CD14-positive monocyte (primary cell): ENCODE measurements around the gene ZXDC. TPM values are rescaled to one million over a fixed set of nuclear protein-coding genes. Genes with fewer than 3 reads are reported as not detected.

Experiments
- DNase-seq, 3 donors: peaks; one replicate each; pipeline ENCODE4 v3.0.0-alpha.2; 2011 to 2022
- H2AFZ ChIP-seq: 2 replicates; pipeline ENCODE4 v1.6.0; 2012; ENCODE audit warnings: mild to moderate bottlenecking, low read depth, low read length, inconsistent platforms; ENCODE audit not compliant: insufficient read depth, poor library complexity, severe bottlenecking
- H3K27ac ChIP-seq, 2 donors: 1 replicate in 1 of 2; 2 replicates in 1 of 2; pipeline ENCODE4 v1.5.1; 2012 to 2013; ENCODE audit warnings: low read length in 2 of 2, control low read depth in 1 of 2, inconsistent platforms in 1 of 2, low read depth in 1 of 2, mild to moderate bottlenecking in 1 of 2
- H3K27me3 ChIP-seq, 2 donors: one replicate each; pipeline versions ENCODE4 v1.6.0 to v1.6.1; 2011 to 2013; ENCODE audit warnings: low read length in 2 of 2; ENCODE audit not compliant: control insufficient read depth in 2 of 2, insufficient read depth in 2 of 2
- H3K36me3 ChIP-seq, 2 donors: replicated peaks in 1 of 2; 1 replicate in 1 of 2; 2 replicates in 1 of 2; pipeline versions ENCODE4 v1.5.1 to v1.6.1; 2012 to 2013; ENCODE audit warnings: low read length in 2 of 2, control low read depth in 1 of 2, inconsistent platforms in 1 of 2, mild to moderate bottlenecking in 1 of 2; ENCODE audit not compliant: insufficient read depth in 2 of 2, control insufficient read depth in 1 of 2
- H3K4me1 ChIP-seq, 2 donors: 1 replicate in 1 of 2; 2 replicates in 1 of 2; pipeline versions ENCODE4 v1.5.1 to v1.6.1; 2012 to 2013; ENCODE audit warnings: low read length in 2 of 2, control low read depth in 1 of 2, inconsistent platforms in 1 of 2, mild to moderate bottlenecking in 1 of 2, moderate library complexity in 1 of 2; ENCODE audit not compliant: insufficient read depth in 2 of 2, control insufficient read depth in 1 of 2
- H3K4me2 ChIP-seq: replicated peaks from 2 replicates; pipeline ENCODE3; 2012; ENCODE audit warnings: low read length, moderate library complexity, mild to moderate bottlenecking; ENCODE audit not compliant: poor library complexity, severe bottlenecking; ENCODE audit errors: extremely low read depth
- H3K4me3 ChIP-seq, 3 experiments: fragments of 200-600 bp in 1 of 3; sonication (generic) in 1 of 3; replicated peaks in 1 of 3; 1 replicate in 2 of 3; 2 replicates in 1 of 3; pipeline ENCODE4 v1.5.1; 2011 to 2013; ENCODE audit warnings: low read length in 3 of 3, mild to moderate bottlenecking in 3 of 3, control low read depth in 2 of 3, low read depth in 2 of 3, inconsistent platforms in 1 of 3, moderate library complexity in 1 of 3
- H3K79me2 ChIP-seq: 2 replicates; pipeline ENCODE4 v1.6.0; 2012; ENCODE audit warnings: mild to moderate bottlenecking, control low read depth, inconsistent platforms, low read length, moderate library complexity; ENCODE audit not compliant: insufficient read depth
- H3K9ac ChIP-seq: 2 replicates; pipeline ENCODE4 v1.6.0; 2017; ENCODE audit warnings: low read length, mild to moderate bottlenecking; ENCODE audit not compliant: insufficient read depth, poor library complexity, severe bottlenecking
- H3K9me3 ChIP-seq, 2 donors: replicated peaks in 1 of 2; 1 replicate in 1 of 2; 2 replicates in 1 of 2; pipeline versions ENCODE4 v1.5.1 to v1.6.1; 2012 to 2013; ENCODE audit warnings: low read length in 2 of 2, control low read depth in 1 of 2; ENCODE audit not compliant: control insufficient read depth in 1 of 2, insufficient read depth in 1 of 2
- H4K20me1 ChIP-seq: 2 replicates; pipeline ENCODE4 v1.6.0; 2012; ENCODE audit warnings: mild to moderate bottlenecking, low read length, control low read depth, moderate library complexity; ENCODE audit not compliant: insufficient read depth
- H3K27ac Mint-ChIP-seq, 7 donors: one replicate each; pipeline ENCODE4 v1.8.0; 2020; ENCODE audit warnings: mild to moderate bottlenecking in 7 of 7, mixed read lengths in 7 of 7, moderate library complexity in 6 of 7, inconsistent platforms in 2 of 7
- H3K27me3 Mint-ChIP-seq, 3 donors: one replicate each; pipeline ENCODE4 v1.8.0; 2021 to 2022; ENCODE audit warnings: low read depth in 3 of 3, mild to moderate bottlenecking in 3 of 3, mixed read lengths in 3 of 3, moderate library complexity in 3 of 3, inconsistent platforms in 1 of 3
- H3K36me3 Mint-ChIP-seq, 2 donors: one replicate each; pipeline ENCODE4 v1.8.0; 2020; ENCODE audit warnings: mixed read lengths in 2 of 2, inconsistent platforms in 1 of 2, mild to moderate bottlenecking in 1 of 2
- H3K4me1 Mint-ChIP-seq: one replicate; pipeline ENCODE4 v1.8.0; 2020; ENCODE audit warnings: mild to moderate bottlenecking, mixed read lengths
- H3K4me3 Mint-ChIP-seq, 2 donors: one replicate each; pipeline ENCODE4 v1.8.0; 2020; ENCODE audit warnings: mild to moderate bottlenecking in 2 of 2, mixed read lengths in 2 of 2, moderate library complexity in 1 of 2
- H3K9me3 Mint-ChIP-seq, 7 donors: one replicate each; pipeline ENCODE4 v1.8.0; 2020 to 2022; ENCODE audit warnings: mixed read lengths in 7 of 7, mild to moderate bottlenecking in 6 of 7, moderate library complexity in 6 of 7, inconsistent platforms in 2 of 7
- WGBS: methylation state at CpG from one replicate; pipeline ENCODE4 v1.1.5; 2013; ENCODE audit warnings: missing lambda C conversion rate; ENCODE audit not compliant: insufficient coverage; 5-methylcytosine and 5-hydroxymethylcytosine counted together
- intact Hi-C, 2 donors: fragments of 100-400 bp; cut with micrococcal nuclease; formaldehyde crosslinking; loops; one replicate each; pipeline versions ENCODE4 v1.15.0 to v1.15.1; 2023
- polyA plus RNA-seq, 3 donors: library from polyadenylated mRNA; depleted of rRNA in 1 of 3; unstranded in 2 of 3; stranded (reverse) in 1 of 3; fragments of 300-500 nt in 2 of 3; fragments of >200 nt in 1 of 3; fragmentation: Illumina TruSeq in 2 of 3; gene quantifications; 1 replicate in 2 of 3; 2 replicates in 1 of 3; pipeline ENCODE4 v1.2.3, GENCODE V29; 2012 to 2021
- TF ChIP-seq, protein P1 (sequence below): fragments of 200-600 bp; IDR thresholded peaks from one replicate; pipeline ENCODE4 v1.8.0; 2022; ENCODE audit warnings: antibody characterized with exemption, mild to moderate bottlenecking

ZXDC gene
- polyA plus RNA-seq, 3 donors, result 6.3 to 44.8 (median 9.7) TPM

DNA sequence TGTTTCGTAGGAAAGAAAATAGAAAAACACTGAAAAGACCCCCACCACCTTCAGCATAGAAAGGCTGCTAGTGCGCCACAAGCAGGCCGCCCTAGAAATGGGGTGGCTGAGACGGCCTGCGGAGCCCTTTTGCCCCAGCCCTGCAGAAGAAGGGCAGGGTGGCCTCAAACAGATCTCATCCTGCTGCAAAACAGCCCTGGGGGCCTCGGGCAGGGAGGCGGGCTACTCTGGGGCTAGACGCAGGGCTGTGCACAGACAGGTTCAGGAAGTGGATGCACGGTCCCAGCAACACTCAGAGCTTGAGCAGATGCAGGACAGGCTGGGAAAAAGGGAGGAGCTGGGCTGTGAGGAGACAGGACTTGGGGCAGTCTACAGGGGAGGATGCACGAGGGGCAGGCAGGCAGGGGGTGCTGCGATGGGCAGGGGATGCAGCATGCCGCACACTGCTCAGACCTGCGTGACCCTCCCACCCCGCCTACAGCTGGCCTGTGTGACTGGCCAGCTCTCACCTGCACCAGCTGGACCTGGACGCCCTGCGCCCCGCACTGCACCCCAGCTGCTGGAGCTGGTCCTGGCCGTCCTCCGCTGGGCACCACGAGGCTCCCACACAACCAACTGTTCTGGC lies 34.3 kb downstream of the ZXDC start:
- no peak for DNase-seq
- Mint-ChIP-seq H3K36me3 (peaks cover 72 to 82% of the 10 kb centered on the region in 2 donors), H3K27ac (peak overlapping the region in 1 of 7 donors; percentile 20), H3K4me1 (peaks cover 5% of the 10 kb centered on the region), H3K4me3 (no peak overlapping the region), H3K9me3 (peaks cover 0 to 3% (median 0%) of the 10 kb centered on the region in 7 donors), H3K27me3 (peaks cover 0 to 2% (median 0%) of the 10 kb centered on the region in 3 donors)
- Histone ChIP-seq H3K9me3 (no peaks in the 10 kb centered on the region), H3K27ac (no peak overlapping the region), H3K79me2 (no peaks in the 10 kb centered on the region), H3K36me3 (peaks cover 63 to 88% of the 10 kb centered on the region in 2 donors), H3K27me3 (no peaks in the 10 kb centered on the region), H3K4me2 (no peak overlapping the region), H3K9ac (no peak overlapping the region), H4K20me1 (peaks cover 33% of the 10 kb centered on the region), H2AFZ (no peak overlapping the region), H3K4me3 (no peak overlapping the region), H3K4me1 (no peaks in the 10 kb centered on the region)
- WGBS, result over 99% methylated on average over 15 of the region's 20 CpGs
- TF ChIP-seq, protein P1, sequence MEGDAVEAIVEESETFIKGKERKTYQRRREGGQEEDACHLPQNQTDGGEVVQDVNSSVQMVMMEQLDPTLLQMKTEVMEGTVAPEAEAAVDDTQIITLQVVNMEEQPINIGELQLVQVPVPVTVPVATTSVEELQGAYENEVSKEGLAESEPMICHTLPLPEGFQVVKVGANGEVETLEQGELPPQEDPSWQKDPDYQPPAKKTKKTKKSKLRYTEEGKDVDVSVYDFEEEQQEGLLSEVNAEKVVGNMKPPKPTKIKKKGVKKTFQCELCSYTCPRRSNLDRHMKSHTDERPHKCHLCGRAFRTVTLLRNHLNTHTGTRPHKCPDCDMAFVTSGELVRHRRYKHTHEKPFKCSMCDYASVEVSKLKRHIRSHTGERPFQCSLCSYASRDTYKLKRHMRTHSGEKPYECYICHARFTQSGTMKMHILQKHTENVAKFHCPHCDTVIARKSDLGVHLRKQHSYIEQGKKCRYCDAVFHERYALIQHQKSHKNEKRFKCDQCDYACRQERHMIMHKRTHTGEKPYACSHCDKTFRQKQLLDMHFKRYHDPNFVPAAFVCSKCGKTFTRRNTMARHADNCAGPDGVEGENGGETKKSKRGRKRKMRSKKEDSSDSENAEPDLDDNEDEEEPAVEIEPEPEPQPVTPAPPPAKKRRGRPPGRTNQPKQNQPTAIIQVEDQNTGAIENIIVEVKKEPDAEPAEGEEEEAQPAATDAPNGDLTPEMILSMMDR, result no peak
- intact Hi-C loops, result no loop called here

DNA sequence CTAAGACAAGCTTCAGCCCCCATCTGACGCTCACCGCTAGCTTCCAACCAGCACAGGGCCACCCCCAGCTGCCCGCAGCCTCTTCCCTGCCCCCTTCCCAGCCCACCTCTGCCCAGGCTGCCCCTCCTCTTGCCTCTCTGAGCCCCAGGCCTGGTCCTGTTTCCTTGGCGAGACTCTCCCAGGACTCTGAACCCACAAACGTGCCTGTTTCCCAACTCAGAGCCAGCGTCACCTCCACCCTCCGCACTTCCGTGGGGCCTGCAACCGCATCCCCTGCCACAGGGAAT lies 35.0 kb downstream of the ZXDC start:
- H4K20me1 ChIP-seq, result peaks cover 26% of the 10 kb centered on the region
- WGBS, result 98% methylated on average over 4 of the region's 9 CpGs
- no peak overlapping the region for H3K27ac ChIP-seq
- H3K36me3 ChIP-seq, result peaks cover 65 to 88% of the 10 kb centered on the region in 2 donors
- TF ChIP-seq, protein P1, result no peak
- H3K4me2 ChIP-seq, result no peak overlapping the region
- H3K79me2 ChIP-seq, result no peaks in the 10 kb centered on the region
- H2AFZ ChIP-seq, result no peak overlapping the region
- Mint-ChIP-seq H3K4me1 (peaks cover 5% of the 10 kb centered on the region), H3K36me3 (peaks cover 73 to 82% of the 10 kb centered on the region in 2 donors), H3K9me3 (peaks cover 0 to 3% (median 0%) of the 10 kb centered on the region in 7 donors), H3K27me3 (peaks cover 0 to 2% (median 0%) of the 10 kb centered on the region in 3 donors), H3K4me3 (no peak overlapping the region), H3K27ac (peak overlapping the region in 2 of 7 donors; percentile 43 to 46)
- no peak overlapping the region for H3K4me3 ChIP-seq
- H3K27me3 ChIP-seq, result no peaks in the 10 kb centered on the region
- intact Hi-C loops, result no loop called here
- H3K4me1 ChIP-seq, result no peaks in the 10 kb centered on the region
- no peak overlapping the region for H3K9ac ChIP-seq
- DNase-seq, result no peak
- no peaks in the 10 kb centered on the region for H3K9me3 ChIP-seq
